Liver (tissue), 3 donors: Measurements from ENCODE around the gene FAM234B.

ENCODE experiments used
- ATF3 ChIP-seq: IDR thresholded peaks from 2 replicates; pipeline ENCODE4 v1.6.1; 2016; ENCODE audit warnings: antibody characterized with exemption
- CTCF ChIP-seq: fragments of 150-350 bp; IDR thresholded peaks from 2 replicates; pipeline ENCODE4 v1.5.1; 2017; ENCODE audit warnings: improper control_type of control experiment, low read depth, low read length; ENCODE audit not compliant: missing input control
- FOXA1 ChIP-seq: IDR thresholded peaks from 2 replicates; pipeline ENCODE4 v1.6.1; 2016; ENCODE audit warnings: antibody characterized with exemption
- GABPA ChIP-seq, 2 donors: IDR thresholded peaks in 1 of 2; conservative IDR thresholded peaks in 1 of 2; 2 replicates each; pipeline ENCODE4 v1.6.1; 2016; ENCODE audit warnings: antibody characterized with exemption in 2 of 2, mild to moderate bottlenecking in 1 of 2, moderate library complexity in 1 of 2
- JUND ChIP-seq, 2 donors: IDR thresholded peaks; 2 replicates each; pipeline ENCODE4 v1.6.1; 2016; ENCODE audit warnings: antibody characterized with exemption in 2 of 2
- MAX ChIP-seq: IDR thresholded peaks from 2 replicates; pipeline ENCODE4 v1.6.1; 2016; ENCODE audit warnings: antibody characterized with exemption
- YY1 ChIP-seq: IDR thresholded peaks from 2 replicates; pipeline ENCODE4 v1.6.1; 2016; ENCODE audit warnings: antibody characterized with exemption, mild to moderate bottlenecking
- ZBTB33 ChIP-seq: IDR thresholded peaks from 2 replicates; pipeline ENCODE4 v1.6.1; 2016; ENCODE audit warnings: antibody characterized with exemption
- donor health status: healthy.
- donor health status: healthy.

GRCh38 chr12:13099844-13100604 lies 55.8 kb downstream of the FAM234B start:
- TF ChIP-seq MAX, result no peak
- no peak for TF ChIP-seq CTCF
- TF ChIP-seq ATF3, result no peak
- no peak for TF ChIP-seq YY1
- no peak for TF ChIP-seq GABPA (IDR thresholded peaks at IDR 0.05 in 1 of 2, conservative IDR thresholded peaks at IDR 0.05 in 1 of 2)
- no peak for TF ChIP-seq JUND (IDR thresholded peaks at IDR 0.05)
- no peak for TF ChIP-seq FOXA1
- TF ChIP-seq ZBTB33, result no peak
